HS-5 (cell line): Measurements from ENCODE around the gene AGAP1.

Experiments
- DNase-seq: peaks from one replicate; pipeline ENCODE4 v3.0.0-alpha.2; 2012; ENCODE audit warnings: low read depth

AGAP1 gene

GRCh38 chr2:235690809-235691450 lies 197.1 kb downstream of the AGAP1 start:
- DNase-seq: no peak

- DNase-seq: no peak
These were observed 198.2 kb downstream of the AGAP1 start for GRCh38 chr2:235692076-235692475.

GRCh38 chr2:235692671-235693171 lies 198.9 kb downstream of the AGAP1 start:
- no peak for DNase-seq

- DNase-seq: no peak
These were observed 199.4 kb downstream of the AGAP1 start for GRCh38 chr2:235693279-235693678.

- DNase-seq: no peak
These were observed 201.1 kb downstream of the AGAP1 start for GRCh38 chr2:235694721-235695601.

GRCh38 chr2:235695602-235695895 lies 201.7 kb downstream of the AGAP1 start:
- DNase-seq: no peak

GRCh38 chr2:235697041-235697440 lies 203.2 kb downstream of the AGAP1 start:
- no peak for DNase-seq

- no peak for DNase-seq
These were observed 204.2 kb downstream of the AGAP1 start for GRCh38 chr2:235698028-235698427.

- no peak for DNase-seq
These were observed 204.6 kb downstream of the AGAP1 start for GRCh38 chr2:235698491-235698890.

GRCh38 chr2:235699576-235699975 lies 205.7 kb downstream of the AGAP1 start:
- DNase-seq: no peak

GRCh38 chr2:235701206-235701981 lies 207.6 kb downstream of the AGAP1 start:
- no peak for DNase-seq

- DNase-seq: no peak
These were observed 208.3 kb downstream of the AGAP1 start for GRCh38 chr2:235702186-235702585.

GRCh38 chr2:235703711-235704295 lies 210.0 kb downstream of the AGAP1 start:
- no peak for DNase-seq

- no peak for DNase-seq
These were observed 211.5 kb downstream of the AGAP1 start for GRCh38 chr2:235705296-235705695.

GRCh38 chr2:235706506-235706905 lies 212.7 kb downstream of the AGAP1 start:
- no peak for DNase-seq

- no peak for DNase-seq
These were observed 213.7 kb downstream of the AGAP1 start for GRCh38 chr2:235707411-235708096.

- peak; percentile 68 for DNase-seq
These were observed 215.4 kb downstream of the AGAP1 start for GRCh38 chr2:235709124-235709813.

GRCh38 chr2:235709969-235710879 lies 216.4 kb downstream of the AGAP1 start:
- no peak for DNase-seq

- DNase-seq: no peak
These were observed 217.1 kb downstream of the AGAP1 start for GRCh38 chr2:235710933-235711332.

GRCh38 chr2:235711527-235711926 lies 217.7 kb downstream of the AGAP1 start:
- no peak for DNase-seq
